CMK (cell line): ENCODE results near the gene CCDC110.
A peak's percentile ranks its signal among the peaks of the same experiment; 100 is the strongest.

ENCODE experiments used
- DNase-seq: peaks from one replicate; pipeline ENCODE4 v3.0.0-alpha.2; 2010; ENCODE audit warnings: low read depth

Gene CCDC110

GRCh38 chr4:185472103-185472542 is 590 bp upstream of the CCDC110 start:
- no peak for DNase-seq

GRCh38 chr4:185470501-185471195 is 885 bp downstream of the CCDC110 start:
- no peak for DNase-seq

GRCh38 chr4:185469580-185470154 is 1.9 kb downstream of the CCDC110 start:
- DNase-seq = no peak

GRCh38 chr4:185468999-185469398 is 2.5 kb downstream of the CCDC110 start:
- no peak for DNase-seq

GRCh38 chr4:185467991-185468390 is 3.5 kb downstream of the CCDC110 start:
- DNase-seq = no peak

- no peak for DNase-seq
Measured at GRCh38 chr4:185467101-185467500, 4.4 kb downstream of the CCDC110 start.

- DNase-seq = no peak
Measured at GRCh38 chr4:185465707-185466106, 5.8 kb downstream of the CCDC110 start.

GRCh38 chr4:185464887-185465286 is 6.6 kb downstream of the CCDC110 start:
- no peak for DNase-seq

- DNase-seq = no peak
Measured at GRCh38 chr4:185464183-185464582, 7.3 kb downstream of the CCDC110 start.

GRCh38 chr4:185463541-185463940 is 8.0 kb downstream of the CCDC110 start:
- DNase-seq = no peak

GRCh38 chr4:185461565-185461964 is 10.0 kb downstream of the CCDC110 start:
- no peak for DNase-seq

GRCh38 chr4:185457136-185457535 is 14.4 kb downstream of the CCDC110 start:
- DNase-seq = no peak

GRCh38 chr4:185456131-185456530 is 15.4 kb downstream of the CCDC110 start:
- no peak for DNase-seq

- no peak for DNase-seq
Measured at GRCh38 chr4:185445209-185445608, 26.3 kb downstream of the CCDC110 start.

- DNase-seq = no peak
Measured at GRCh38 chr4:185441479-185441878, 30.1 kb downstream of the CCDC110 start.

- no peak for DNase-seq
Measured at GRCh38 chr4:185437809-185438208, 33.7 kb downstream of the CCDC110 start.

GRCh38 chr4:185435466-185435865 is 36.1 kb downstream of the CCDC110 start:
- DNase-seq = no peak

GRCh38 chr4:185429660-185430059 is 41.9 kb downstream of the CCDC110 start:
- DNase-seq = no peak

GRCh38 chr4:185426960-185427688 is 44.4 kb downstream of the CCDC110 start:
- DNase-seq = no peak

- DNase-seq = peak; percentile 63
Measured at GRCh38 chr4:185425647-185426352, 45.7 kb downstream of the CCDC110 start, which contains the start of gene UFSP2. Gene UFSP2 (minus strand): TSS chr4:185425964. CDS start chr4:185425868, 96 bp downstream.

GRCh38 chr4:185424905-185425646 is 46.5 kb downstream of the CCDC110 start:
- no peak for DNase-seq
